GM12878 (cell line): ENCODE results near the gene NECAB2. TPM values are rescaled to one million over a fixed set of nuclear protein-coding genes. Genes with fewer than 3 reads are reported as not detected.

ENCODE experiments used
- ATAC-seq: fragments of 200-7000 bp; cut with Tn5 transposase; 3 replicates; pipeline ENCODE4 v1.9.1; 2020; ENCODE audit warnings: mild to moderate bottlenecking, moderate library complexity
- BruUV-seq: library from RNA; stranded (reverse); fragments of 400-500 nt; replicated peaks from 2 replicates; lab custom pipeline; 2021; lab: Mats Ljungman, UMichigan
- CTCF ChIA-PET: fragments of 300-600 bp; sonication (Branson Sonifier 250); formaldehyde crosslinking; extraction: SDS; loops from one replicate; lab custom pipeline; 2021; ENCODE audit warnings: inconsistent platforms; lab: Yijun Ruan, JAX
- POLR2A ChIA-PET: fragments of 350-600 bp; formaldehyde crosslinking; extraction: SDS; loops from one replicate; lab custom pipeline; 2021; ENCODE audit warnings: inconsistent platforms; lab: Charles Lee
- RAD21 ChIA-PET: fragments of 300-600 bp; sonication (Branson Sonifier 250); formaldehyde crosslinking; loops from one replicate; lab custom pipeline; 2023; ENCODE audit warnings: antibody characterized with exemption; ENCODE audit not compliant: unreplicated experiment; lab: Charles Lee
- SMC1A ChIA-PET: fragments of 300-600 bp; sonication (Branson Sonifier 250); formaldehyde crosslinking; loops from one replicate; lab custom pipeline; 2023; ENCODE audit not compliant: unreplicated experiment, uncharacterized antibody; lab: Charles Lee
- DNase-seq: peaks from one replicate; pipeline ENCODE4 v3.0.0-alpha.2; 2011; ENCODE audit warnings: low read depth, low spot score
- FAIRE-seq: peaks from 3 replicates; lab custom pipeline; 2011; peaks lifted over from hg19 to GRCh38; lab: Jason Lieb, UNC
- H2AFZ ChIP-seq: 2 replicates; pipeline ENCODE4 v1.6.0; 2011; ENCODE audit warnings: low read depth, low read length, control low read depth; ENCODE audit not compliant: control insufficient read depth
- H3K27ac ChIP-seq: 2 replicates; pipeline ENCODE4 v1.5.1; 2011; ENCODE audit warnings: control low read depth; ENCODE audit not compliant: control insufficient read depth, insufficient read depth
- H3K27me3 ChIP-seq, 2 experiments: replicated peaks in 1 of 2; 2 replicates each; pipeline versions ENCODE4 v1.6.0 to v1.6.1; 2011; ENCODE audit warnings: low read length in 1 of 2; ENCODE audit not compliant: control insufficient read depth in 2 of 2, insufficient read depth in 2 of 2
- H3K36me3 ChIP-seq, 2 experiments: 2 replicates each; pipeline ENCODE4 v1.5.1; 2011; ENCODE audit warnings: low read length in 1 of 2; ENCODE audit not compliant: control insufficient read depth in 2 of 2, insufficient read depth in 2 of 2
- H3K4me1 ChIP-seq: 2 replicates; pipeline ENCODE4 v1.6.1; 2011; ENCODE audit warnings: mild to moderate bottlenecking, low read length, moderate library complexity, mixed read lengths; ENCODE audit not compliant: control insufficient read depth, insufficient read depth
- H3K4me2 ChIP-seq: 2 replicates; pipeline ENCODE4 v1.6.0; 2011; ENCODE audit warnings: control low read depth; ENCODE audit not compliant: control insufficient read depth, insufficient read depth
- H3K4me3 ChIP-seq: fragments of 200-600 bp; sonication (generic); 2 replicates; pipeline ENCODE4 v1.5.1; 2016
- H3K79me2 ChIP-seq: 2 replicates; pipeline ENCODE4 v1.6.0; 2011; ENCODE audit warnings: low read length; ENCODE audit not compliant: control insufficient read depth, insufficient read depth
- H3K9ac ChIP-seq: 2 replicates; pipeline ENCODE4 v1.8.0; 2011; ENCODE audit warnings: low read length, control low read depth, mixed read lengths; ENCODE audit not compliant: control insufficient read depth, insufficient read depth
- H3K9me3 ChIP-seq: replicated peaks from 3 replicates; pipeline ENCODE4 v1.5.1; 2011; ENCODE audit warnings: mild to moderate bottlenecking, low read length; ENCODE audit not compliant: control insufficient read depth, insufficient read depth
- H4K20me1 ChIP-seq: 2 replicates; pipeline ENCODE4 v1.6.0; 2011; ENCODE audit not compliant: control insufficient read depth, insufficient read depth
- BACH1 ChIP-seq: fragments of 450-650 bp; IDR thresholded peaks from 2 replicates; pipeline ENCODE4 v1.6.1; 2017; ENCODE audit warnings: mild to moderate bottlenecking, borderline replicate concordance
- BCL3 ChIP-seq: IDR thresholded peaks from 2 replicates; pipeline ENCODE4 v1.6.1; 2011; ENCODE audit warnings: borderline replicate concordance, low read depth, mild to moderate bottlenecking, moderate library complexity, low read length; ENCODE audit not compliant: insufficient read depth, poor library complexity, severe bottlenecking
- ESRRA ChIP-seq: IDR thresholded peaks from 2 replicates; pipeline ENCODE4 v1.6.1; 2012; ENCODE audit warnings: mild to moderate bottlenecking, low read length, improper control_type of control experiment
- IKZF2 ChIP-seq, 2 experiments: fragments of 450-650 bp; IDR thresholded peaks; 2 replicates each; pipeline ENCODE4 v1.6.1; 2017; ENCODE audit warnings: mild to moderate bottlenecking in 2 of 2, moderate library complexity in 2 of 2
- NRF1 ChIP-seq: conservative IDR thresholded peaks from 2 replicates; pipeline ENCODE4 v1.6.1; 2011; ENCODE audit warnings: mild to moderate bottlenecking, low read depth, low read length, improper control_type of control experiment
- WGBS: methylation state at CpG from one replicate; pipeline ENCODE4 v1.1.6; 2016; ENCODE audit warnings: low lambda C conversion rate; ENCODE audit not compliant: insufficient replicate concordance, insufficient coverage; ENCODE audit errors: missing lambda C conversion rate; 5-methylcytosine and 5-hydroxymethylcytosine counted together
- in situ Hi-C: fragments of 300-500 bp; cut with MboI; formaldehyde crosslinking; loops from 9 replicates; pipeline ENCODE4 v1.14.3; 2018; ENCODE audit warnings: mixed read lengths
- intact Hi-C: fragments of 100-400 bp; cut with micrococcal nuclease; formaldehyde crosslinking; loops from one replicate; pipeline ENCODE4 v1.14.2; 2022; ENCODE audit not compliant: unreplicated experiment
- polyA plus RNA-seq, 11 experiments: library from polyadenylated mRNA; depleted of rRNA in 4 of 11; unstranded in 6 of 11; stranded (reverse) in 5 of 11; fragments of >200 nt; fragmentation: Nextera tagmentation in 4 of 11; fragmentation: Illumina TruSeq in 1 of 11; extraction: Ambion mirVana in 4 of 11; extraction: Trizol in 1 of 11; gene quantifications; 1 replicate in 1 of 11; 2 replicates in 10 of 11; pipeline versions ENCODE4 v1.2.1 to v1.2.3, GENCODE V29; 2011 to 2016; ENCODE audit warnings: inconsistent platforms in 2 of 11, missing spikeins in 2 of 11, low read depth in 1 of 11
- total RNA-seq, 4 experiments: library from RNA; depleted of rRNA in 3 of 4; stranded (reverse); fragments of >200 nt in 3 of 4; fragmentation: Illumina TruSeq in 1 of 4; extraction: Trizol in 1 of 4; gene quantifications; 2 replicates each; pipeline versions ENCODE4 v1.2.1 to v1.2.3, GENCODE V29; 2013 to 2021

NECAB2 gene
- total and polyA plus RNA-seq, 10 of the 15 experiments (the other 5 are each of a cell fraction or from before 2014, with no cell fraction given), result not detected

- H3K9me3 ChIP-seq, result no peaks in the 10 kb centered on the region
- peaks cover 3% of the 10 kb centered on the region; the same call in 1 of the 2 replicates for H3K4me1 ChIP-seq
- no peaks in the 10 kb centered on the region for H4K20me1 ChIP-seq
- ChIA-PET SMC1A (no interaction called here), CTCF (interaction anchor here (0.7 to 1.7 kb wide), 4 partner anchors 96 to 229 kb away, joined by 4 to 13 read pairs (median 4); partner anchors contain the start of gene TAF1C), RAD21 (interaction anchor here (0.6 to 2.0 kb wide), 3 partner anchors 108 to 952 kb away, joined by 3 to 4 read pairs (median 3); no protein-coding TSS in a partner anchor), POLR2A (interaction anchor here (0.6 kb wide), 1 partner anchor 548 kb away, joined by 3 read pairs; no protein-coding TSS in a partner anchor)
- H3K36me3 ChIP-seq, result no peaks in the 10 kb centered on the region
- no TSS peak for BruUV-seq
- H2AFZ ChIP-seq, result no peak overlapping the region
- no peak overlapping the region for H3K4me2 ChIP-seq
- TF ChIP-seq BCL3, result peak; percentile 23
- no peak for TF ChIP-seq NRF1
- no peak for TF ChIP-seq IKZF2 (IDR thresholded peaks at IDR 0.05)
- TF ChIP-seq ESRRA, result no peak
- no peak for TF ChIP-seq BACH1
- FAIRE-seq (no peak), ATAC-seq (no peak), DNase-seq (no peak)
- intact Hi-C loops (loop anchor here (5.0 to 10.0 kb wide), 3 partner anchors 229 to 547 kb away; partner anchors contain the start of genes MEAK7 and TAF1C), in situ Hi-C loops (loop anchor here (5.0 to 10.0 kb wide), 3 partner anchors 104 to 647 kb away; no protein-coding TSS in a partner anchor)
- 50% methylated on average over 21 of the region's 21 CpGs for WGBS
- H3K27me3 ChIP-seq, result no peaks in the 10 kb centered on the region
- no peak overlapping the region for H3K27ac ChIP-seq
- no peak overlapping the region for H3K4me3 ChIP-seq
- no peaks in the 10 kb centered on the region for H3K79me2 ChIP-seq
- H3K9ac ChIP-seq, result no peak overlapping the region
These were observed 9.8 kb upstream of the NECAB2 start for GRCh38 chr16:83958137-83958845.
